Adrenal gland (tissue), 12 donors: Measurements from ENCODE around the gene KYNU. TPM values are rescaled to one million over a fixed set of nuclear protein-coding genes. Genes with fewer than 3 reads are reported as not detected.

Source experiments
- DNase-seq, 7 donors: peaks; one replicate each; pipeline ENCODE4 v3.0.0-alpha.2; 2019 to 2020
- H3K27ac ChIP-seq, 5 donors: fragments of 200-600 bp; sonication (generic) in 4 of 5; 1 replicate in 3 of 5; 2 replicates in 2 of 5; pipeline versions ENCODE4 v1.5.1 to v1.8.0; 2016 to 2020; ENCODE audit warnings: mild to moderate bottlenecking in 1 of 5
- H3K27me3 ChIP-seq: fragments of 200-600 bp; 2 replicates; pipeline ENCODE4 v1.8.0; 2021
- H3K36me3 ChIP-seq, 2 donors: fragments of 200-600 bp; replicated peaks in 1 of 2; 1 replicate in 1 of 2; 2 replicates in 1 of 2; pipeline versions ENCODE4 v1.5.1 to v1.8.0; 2018 to 2022
- H3K4me1 ChIP-seq, 2 donors: fragments of 200-600 bp; replicated peaks in 1 of 2; 1 replicate in 1 of 2; 2 replicates in 1 of 2; pipeline versions ENCODE4 v1.5.1 to v1.8.0; 2018 to 2021
- H3K4me3 ChIP-seq, 4 donors: fragments of 200-600 bp; sonication (generic) in 3 of 4; one replicate each; pipeline ENCODE4 v1.5.1; 2016 to 2018
- H3K9me3 ChIP-seq, 3 donors: fragments of 200-600 bp; sonication (generic) in 1 of 3; replicated peaks in 1 of 3; 1 replicate in 2 of 3; 2 replicates in 1 of 3; pipeline versions ENCODE4 v1.5.1 to v1.8.0; 2016 to 2021
- CTCF ChIP-seq, 6 experiments: fragments of 450-650 bp in 4 of 6; fragments of 200-600 bp in 2 of 6; sonication (generic) in 1 of 6; IDR thresholded peaks; 1 replicate in 5 of 6; 2 replicates in 1 of 6; pipeline versions ENCODE4 v1.5.1 to v1.8.0; 2016 to 2021; ENCODE audit warnings: antibody characterized with exemption in 6 of 6, mild to moderate bottlenecking in 2 of 6, moderate library complexity in 1 of 6
- POLR2A ChIP-seq, 2 donors: fragments of 450-650 bp; IDR thresholded peaks; one replicate each; pipeline ENCODE4 v1.6.1; 2017; ENCODE audit warnings: antibody characterized with exemption in 2 of 2, mild to moderate bottlenecking in 2 of 2, moderate library complexity in 1 of 2
- WGBS, 4 donors: extraction: QIAGEN DNeasy Blood & Tissue Kit in 2 of 4; methylation state at CpG; one replicate each; pipeline versions ENCODE4 v1.1.5 to v1.1.7; 2013 to 2017; 5-methylcytosine and 5-hydroxymethylcytosine counted together
- intact Hi-C, 2 donors: fragments of 100-400 bp; cut with DNase I; formaldehyde crosslinking; loops; one replicate each; pipeline versions ENCODE4 v1.14.1 to v1.15.0; 2022 to 2023
- polyA plus RNA-seq, 3 donors: library from polyadenylated mRNA; stranded (reverse); fragments of 200-250 nt in 2 of 3; fragments of 350-450 nt in 1 of 3; fragmentation: Illumina TruSeq in 1 of 3; extraction: RNeasy Lipid Tissue Mini Kit (QIAGEN cat#74804) in 1 of 3; gene quantifications; one replicate each; pipeline ENCODE4 v1.2.3, GENCODE V29; 2013 to 2014
- total RNA-seq, 9 donors: library from RNA; depleted of rRNA in 4 of 9; stranded (reverse); fragments of >200 nt in 4 of 9; fragments of 120-200 nt in 1 of 9; fragmentation: NEBNext Ultra II Directional in 1 of 9; extraction: Animal tissue kit (Norgen Biotek cat#: 25700) in 1 of 9; gene quantifications; one replicate each; pipeline versions ENCODE4 v1.1.0 to v1.2.4, GENCODE V29; 2013 to 2023
- donor health status: healthy with polysubstance abuse.
- donor health status: Bipolar disorder and iron deficiency.
- donor health status: DM: yes; HTN: yes; CAD: no.
- donor health status: DM: no; HTN: no; CAD: no.
- donor health status: DM: no; HTN: no; CAD: no.
- donor health status: DM: yes; HTN: yes; CAD: no.

Gene KYNU
- total and polyA plus RNA-seq, 12 donors: 1.9 to 30.2 (median 9.2) TPM

GRCh38 chr2:142938240-142938639 lies 60.8 kb downstream of the KYNU start:
- no peak overlapping the region for H3K27ac ChIP-seq
- TF ChIP-seq POLR2A (IDR thresholded peaks at IDR 0.05) (no peak), CTCF (IDR thresholded peaks at IDR 0.05) (no peak)
- intact Hi-C loops: no loop called here
- H3K9me3 ChIP-seq: no peaks in the 10 kb centered on the region
- no peaks in the 10 kb centered on the region for H3K27me3 ChIP-seq
- WGBS, 4 donors: 56 to 62% (median 61%) methylated on average over 5 of the region's 5 CpGs
- H3K4me3 ChIP-seq: no peak overlapping the region
- H3K4me1 ChIP-seq: no peaks in the 10 kb centered on the region
- H3K36me3 ChIP-seq: no peaks in the 10 kb centered on the region
- DNase-seq: no peak

- TF ChIP-seq CTCF (IDR thresholded peaks at IDR 0.05) (no peak), POLR2A (IDR thresholded peaks at IDR 0.05) (no peak)
- no peaks in the 10 kb centered on the region for H3K36me3 ChIP-seq
- no peak for DNase-seq
- no peak overlapping the region for H3K4me3 ChIP-seq
- H3K27me3 ChIP-seq: no peaks in the 10 kb centered on the region
- intact Hi-C loops: no loop called here
- H3K9me3 ChIP-seq: no peaks in the 10 kb centered on the region
- no peak overlapping the region for H3K27ac ChIP-seq
- 80 to 98% (median 83%) methylated on average over 2 of the region's 2 CpGs for WGBS, 4 donors
- no peaks in the 10 kb centered on the region for H3K4me1 ChIP-seq
Observed at GRCh38 chr2:142940606-142941223, 63.3 kb downstream of the KYNU start.

GRCh38 chr2:142942690-142943089 lies 65.2 kb downstream of the KYNU start:
- Histone ChIP-seq H3K4me3 (no peak overlapping the region), H3K36me3 (no peaks in the 10 kb centered on the region), H3K4me1 (no peaks in the 10 kb centered on the region), H3K27me3 (no peaks in the 10 kb centered on the region), H3K9me3 (no peaks in the 10 kb centered on the region), H3K27ac (no peak overlapping the region)
- WGBS, 4 donors: 73 to 84% (median 82%) methylated on average over 1 of the region's 1 CpG
- DNase-seq: no peak
- intact Hi-C loops: no loop called here
- TF ChIP-seq CTCF (IDR thresholded peaks at IDR 0.05) (no peak), POLR2A (IDR thresholded peaks at IDR 0.05) (no peak)

GRCh38 chr2:142944264-142944663 lies 66.8 kb downstream of the KYNU start:
- H3K36me3 ChIP-seq: no peaks in the 10 kb centered on the region
- H3K27me3 ChIP-seq: no peaks in the 10 kb centered on the region
- TF ChIP-seq POLR2A (IDR thresholded peaks at IDR 0.05) (no peak), CTCF (IDR thresholded peaks at IDR 0.05) (no peak)
- no peak overlapping the region for H3K27ac ChIP-seq
- intact Hi-C loops: no loop called here
- H3K4me1 ChIP-seq: no peaks in the 10 kb centered on the region
- no peak for DNase-seq
- H3K4me3 ChIP-seq: no peak overlapping the region
- H3K9me3 ChIP-seq: no peaks in the 10 kb centered on the region
